ENCODE measurements around the gene AUTS2. TPM values are rescaled to one million over a fixed set of nuclear protein-coding genes. Genes with fewer than 3 reads are reported as not detected.

AUTS2 gene
- total RNA-seq, 1 donor from 2014 or later, result 56.0 TPM

DNA sequence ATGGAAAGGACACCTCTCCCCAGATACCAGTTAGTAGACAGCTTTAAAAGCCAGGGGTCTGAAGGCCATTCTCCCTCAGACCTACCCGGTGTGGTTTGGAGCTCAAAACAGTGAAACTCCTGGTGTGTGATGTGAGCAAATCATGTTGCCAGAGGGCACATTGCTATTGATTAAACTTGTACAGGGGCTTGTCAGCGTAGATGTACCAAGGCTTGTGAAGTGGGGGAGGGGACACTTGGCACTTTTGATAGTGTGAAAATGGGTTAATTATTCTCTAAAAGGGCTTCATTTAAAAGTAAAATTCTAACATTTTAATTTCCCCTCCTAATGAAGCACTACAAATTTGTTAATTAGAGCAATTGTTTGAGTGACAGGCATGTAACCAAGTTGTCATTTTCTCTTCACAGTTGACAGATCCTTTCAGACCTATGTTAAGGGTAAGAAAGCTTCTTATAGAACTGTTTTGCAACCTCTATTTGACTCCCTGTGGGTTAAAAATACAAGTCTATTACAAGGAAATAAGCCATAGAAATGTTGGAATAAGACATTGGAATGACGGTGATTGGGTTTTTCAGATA is 1176.8 kb downstream of the AUTS2 start:
- peaks cover 78% of the 10 kb centered on the region for H3K36me3 ChIP-seq
- H3K4me3 ChIP-seq, result no peak overlapping the region
- TF ChIP-seq, protein P1, sequence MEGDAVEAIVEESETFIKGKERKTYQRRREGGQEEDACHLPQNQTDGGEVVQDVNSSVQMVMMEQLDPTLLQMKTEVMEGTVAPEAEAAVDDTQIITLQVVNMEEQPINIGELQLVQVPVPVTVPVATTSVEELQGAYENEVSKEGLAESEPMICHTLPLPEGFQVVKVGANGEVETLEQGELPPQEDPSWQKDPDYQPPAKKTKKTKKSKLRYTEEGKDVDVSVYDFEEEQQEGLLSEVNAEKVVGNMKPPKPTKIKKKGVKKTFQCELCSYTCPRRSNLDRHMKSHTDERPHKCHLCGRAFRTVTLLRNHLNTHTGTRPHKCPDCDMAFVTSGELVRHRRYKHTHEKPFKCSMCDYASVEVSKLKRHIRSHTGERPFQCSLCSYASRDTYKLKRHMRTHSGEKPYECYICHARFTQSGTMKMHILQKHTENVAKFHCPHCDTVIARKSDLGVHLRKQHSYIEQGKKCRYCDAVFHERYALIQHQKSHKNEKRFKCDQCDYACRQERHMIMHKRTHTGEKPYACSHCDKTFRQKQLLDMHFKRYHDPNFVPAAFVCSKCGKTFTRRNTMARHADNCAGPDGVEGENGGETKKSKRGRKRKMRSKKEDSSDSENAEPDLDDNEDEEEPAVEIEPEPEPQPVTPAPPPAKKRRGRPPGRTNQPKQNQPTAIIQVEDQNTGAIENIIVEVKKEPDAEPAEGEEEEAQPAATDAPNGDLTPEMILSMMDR (IDR thresholded peaks at IDR 0.05), result no peak
- H3K4me1 ChIP-seq, result no peaks in the 10 kb centered on the region
- DNase-seq (no peak), ATAC-seq (no peak)
- intact Hi-C loops (cut with DNase I), result no loop called here
- H3K9me3 ChIP-seq, result no peaks in the 10 kb centered on the region
- no peaks in the 10 kb centered on the region for H3K27me3 ChIP-seq
- H3K27ac ChIP-seq, result no peak overlapping the region

DNA sequence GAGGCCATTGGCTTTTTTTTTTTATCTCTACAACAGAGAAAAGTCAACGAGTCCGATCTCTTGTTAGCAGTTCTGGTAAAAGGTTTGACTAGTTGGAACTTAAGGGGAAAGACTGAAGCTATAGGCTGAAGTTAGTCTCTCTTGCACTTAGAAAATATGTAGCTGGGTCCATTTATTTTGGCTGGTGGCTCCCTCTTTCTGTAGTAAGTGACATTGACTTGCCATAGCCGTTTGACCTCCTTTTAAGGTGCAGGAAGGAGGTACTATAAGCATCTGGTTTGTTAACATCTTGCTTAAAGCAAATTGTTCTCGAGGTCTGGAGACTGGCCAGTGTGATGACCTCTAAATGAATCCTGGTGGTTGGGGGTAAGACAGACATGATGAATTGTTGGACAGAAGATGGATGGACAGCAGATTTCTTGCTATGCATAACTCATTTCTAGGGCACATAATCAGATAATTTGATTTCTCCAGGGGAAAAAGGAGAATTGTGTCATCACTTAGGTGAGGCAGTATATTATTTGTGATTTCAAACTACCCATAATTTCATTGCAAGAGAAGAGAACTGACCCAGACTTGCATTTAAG is 1177.4 kb downstream of the AUTS2 start:
- no peak overlapping the region for H3K4me3 ChIP-seq
- peaks cover 84% of the 10 kb centered on the region for H3K36me3 ChIP-seq
- H3K9me3 ChIP-seq, result no peaks in the 10 kb centered on the region
- TF ChIP-seq, protein P1 (IDR thresholded peaks at IDR 0.05), result no peak
- no peaks in the 10 kb centered on the region for H3K27me3 ChIP-seq
- H3K4me1 ChIP-seq, result no peaks in the 10 kb centered on the region
- peak; percentile 35 for ATAC-seq
- intact Hi-C loops (cut with DNase I), result no loop called here
- DNase-seq, result no peak
- H3K27ac ChIP-seq, result no peak overlapping the region

DNA sequence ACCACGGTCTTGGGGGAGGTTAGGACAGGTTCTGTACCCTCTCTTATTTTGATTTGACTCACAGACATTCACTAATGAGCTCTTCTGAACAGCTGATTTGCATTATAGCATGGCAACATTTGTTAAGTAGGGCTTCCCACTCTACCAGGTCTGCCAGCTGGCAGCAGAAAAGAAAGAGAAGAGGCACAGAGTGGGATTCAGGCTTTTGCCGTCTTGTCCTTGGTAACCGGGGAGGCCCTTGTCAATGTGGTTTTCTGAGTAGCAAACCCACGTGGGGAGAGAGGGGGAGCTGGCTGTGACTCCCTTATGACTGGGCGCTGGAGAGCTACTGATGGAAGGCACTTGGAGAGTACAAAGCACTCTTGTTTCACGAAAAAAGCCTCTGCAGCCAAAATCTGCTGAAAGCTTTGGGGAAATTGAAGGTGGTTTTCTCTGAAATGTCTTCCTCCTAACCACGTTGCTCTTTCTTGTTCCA is 1178.4 kb downstream of the AUTS2 start:
- H3K27me3 ChIP-seq, result no peaks in the 10 kb centered on the region
- H3K36me3 ChIP-seq, result peaks cover 79% of the 10 kb centered on the region
- H3K9me3 ChIP-seq, result no peaks in the 10 kb centered on the region
- H3K4me1 ChIP-seq, result no peaks in the 10 kb centered on the region
- ATAC-seq, result no peak
- no peak overlapping the region for H3K4me3 ChIP-seq
- TF ChIP-seq, protein P1 (IDR thresholded peaks at IDR 0.05), result no peak
- no peak overlapping the region for H3K27ac ChIP-seq
- intact Hi-C loops (cut with DNase I), result no loop called here
- DNase-seq, result no peak

DNA sequence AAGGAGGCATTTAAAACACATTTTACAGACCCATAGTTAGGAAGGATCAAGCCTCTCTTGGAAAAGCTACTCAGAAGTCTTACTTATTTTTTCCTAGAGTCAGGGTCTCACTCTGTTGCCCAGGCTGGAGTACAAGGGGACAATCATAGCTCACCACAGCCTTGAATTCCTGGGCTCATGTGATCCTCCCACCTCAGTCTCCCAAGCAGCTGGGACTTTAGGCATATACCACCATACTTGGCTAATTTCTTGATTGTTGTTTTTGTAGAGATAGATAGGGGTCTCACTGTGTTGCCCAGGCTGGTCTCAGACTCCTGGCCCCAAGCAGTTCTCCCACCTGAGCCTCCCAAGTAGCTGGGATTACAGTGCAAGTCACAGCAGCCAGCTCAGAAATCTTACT is 1179.0 kb downstream of the AUTS2 start:
- TF ChIP-seq, protein P1 (IDR thresholded peaks at IDR 0.05), result no peak
- Histone ChIP-seq H3K9me3 (no peaks in the 10 kb centered on the region), H3K27me3 (no peaks in the 10 kb centered on the region), H3K36me3 (peaks cover 79% of the 10 kb centered on the region), H3K4me1 (no peaks in the 10 kb centered on the region), H3K27ac (no peak overlapping the region), H3K4me3 (no peak overlapping the region)
- no peak for DNase-seq
- intact Hi-C loops (cut with DNase I), result no loop called here
- no peak for ATAC-seq

DNA sequence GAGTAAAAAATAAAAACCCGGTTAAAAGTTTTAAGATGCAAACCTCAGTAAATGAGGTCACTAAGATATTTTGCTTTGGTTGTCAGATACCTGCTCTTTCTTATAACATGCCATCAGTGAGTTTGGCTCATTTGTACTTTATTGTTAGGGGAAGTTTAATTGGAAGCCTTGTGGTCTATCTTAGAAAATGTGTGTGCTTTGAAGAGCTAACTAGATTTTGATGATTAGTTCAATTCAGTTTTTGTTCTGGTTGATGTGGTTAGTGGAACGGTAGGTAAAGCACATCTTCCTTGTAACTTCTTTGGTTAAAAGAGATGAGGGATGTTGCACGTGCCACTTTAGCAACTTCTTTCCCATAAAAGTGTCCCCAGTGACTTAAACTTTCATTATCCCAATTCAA is 1180.3 kb downstream of the AUTS2 start:
- TF ChIP-seq, protein P1 (IDR thresholded peaks at IDR 0.05), result no peak
- Histone ChIP-seq H3K4me3 (no peak overlapping the region), H3K4me1 (no peaks in the 10 kb centered on the region), H3K9me3 (no peaks in the 10 kb centered on the region), H3K27me3 (no peaks in the 10 kb centered on the region), H3K27ac (no peak overlapping the region), H3K36me3 (peaks cover 73% of the 10 kb centered on the region)
- ATAC-seq (no peak), DNase-seq (no peak)
- intact Hi-C loops (cut with DNase I), result no loop called here
